GM21423 (cell line): ENCODE results near the gene STN1.

Experiments
- ATAC-seq: cut with Tn5 transposase; IDR thresholded peaks from one replicate; pipeline ENCODE4 v1.9.1; 2021; ENCODE audit warnings: mild to moderate bottlenecking, moderate library complexity; ENCODE audit not compliant: unreplicated experiment

STN1 gene

DNA sequence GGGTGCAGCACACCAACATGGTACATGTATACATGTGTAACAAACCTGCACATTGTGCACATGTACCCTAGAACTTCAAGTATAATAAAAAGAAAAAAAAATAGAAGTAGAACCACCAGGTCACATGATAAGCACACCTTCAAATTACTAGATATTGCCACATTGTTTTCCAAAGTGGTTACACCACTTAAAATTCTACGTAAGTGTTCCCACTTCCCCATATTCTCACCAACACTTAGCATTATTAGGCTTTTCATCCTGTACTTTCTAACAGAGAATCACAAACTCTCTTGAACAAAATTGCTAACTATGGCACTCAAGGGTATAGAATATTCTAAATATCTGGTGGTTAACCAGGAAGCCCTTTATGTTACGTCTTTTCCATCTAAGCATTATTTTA is 85.2 kb downstream of the STN1 start:
- ATAC-seq, result no peak
